Measurements from ENCODE around the gene TRIM14. TPM values are rescaled to one million over a fixed set of nuclear protein-coding genes. Genes with fewer than 3 reads are reported as not detected.

Gene TRIM14
- total RNA-seq = 10 to 100 TPM; 15.8 to 22.9 (median 20.0) TPM

GRCh38 chr9:98118640-98119601 is at the start of gene TRIM14:
TSS of gene TRIM14 (minus strand) at chr9:98119222. CDS start at chr9:98119188, 34 bp downstream.
- H3K27me3 ChIP-seq = no peaks in the 10 kb centered on the region
- H3K9me3 ChIP-seq = no peaks in the 10 kb centered on the region
- no peak for TF ChIP-seq EP300 (IDR thresholded peaks at IDR 0.05)
- TF ChIP-seq, protein P1, sequence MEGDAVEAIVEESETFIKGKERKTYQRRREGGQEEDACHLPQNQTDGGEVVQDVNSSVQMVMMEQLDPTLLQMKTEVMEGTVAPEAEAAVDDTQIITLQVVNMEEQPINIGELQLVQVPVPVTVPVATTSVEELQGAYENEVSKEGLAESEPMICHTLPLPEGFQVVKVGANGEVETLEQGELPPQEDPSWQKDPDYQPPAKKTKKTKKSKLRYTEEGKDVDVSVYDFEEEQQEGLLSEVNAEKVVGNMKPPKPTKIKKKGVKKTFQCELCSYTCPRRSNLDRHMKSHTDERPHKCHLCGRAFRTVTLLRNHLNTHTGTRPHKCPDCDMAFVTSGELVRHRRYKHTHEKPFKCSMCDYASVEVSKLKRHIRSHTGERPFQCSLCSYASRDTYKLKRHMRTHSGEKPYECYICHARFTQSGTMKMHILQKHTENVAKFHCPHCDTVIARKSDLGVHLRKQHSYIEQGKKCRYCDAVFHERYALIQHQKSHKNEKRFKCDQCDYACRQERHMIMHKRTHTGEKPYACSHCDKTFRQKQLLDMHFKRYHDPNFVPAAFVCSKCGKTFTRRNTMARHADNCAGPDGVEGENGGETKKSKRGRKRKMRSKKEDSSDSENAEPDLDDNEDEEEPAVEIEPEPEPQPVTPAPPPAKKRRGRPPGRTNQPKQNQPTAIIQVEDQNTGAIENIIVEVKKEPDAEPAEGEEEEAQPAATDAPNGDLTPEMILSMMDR (IDR thresholded peaks at IDR 0.05) = no peak
- no peak for DNase-seq (ENCODE audit: low spot score in 2 of 2)
- H3K4me3 ChIP-seq = peak within 1 kb of the TSS; percentile 85
- peaks cover 38% of the 10 kb centered on the region for H3K4me1 ChIP-seq
- 11% methylated on average over 39 of the region's 71 CpGs for WGBS
- peak within 1 kb of the TSS; percentile 79 for H3K27ac ChIP-seq
- H3K36me3 ChIP-seq = no peaks in the 10 kb centered on the region

- Histone ChIP-seq H3K27ac (no peak overlapping the region), H3K9me3 (no peaks in the 10 kb centered on the region), H3K36me3 (no peaks in the 10 kb centered on the region), H3K4me3 (no peak overlapping the region), H3K4me1 (peaks cover 25% of the 10 kb centered on the region), H3K27me3 (no peaks in the 10 kb centered on the region)
- no peak for TF ChIP-seq EP300 (IDR thresholded peaks at IDR 0.05)
- TF ChIP-seq, protein P1 (IDR thresholded peaks at IDR 0.05) = no peak
- WGBS = 57% methylated on average over 3 of the region's 3 CpGs
- DNase-seq (ENCODE audit: low spot score in 2 of 2) = no peak
These were observed 49.2 kb upstream of the TRIM14 start for GRCh38 chr9:98168153-98168780.

DNA sequence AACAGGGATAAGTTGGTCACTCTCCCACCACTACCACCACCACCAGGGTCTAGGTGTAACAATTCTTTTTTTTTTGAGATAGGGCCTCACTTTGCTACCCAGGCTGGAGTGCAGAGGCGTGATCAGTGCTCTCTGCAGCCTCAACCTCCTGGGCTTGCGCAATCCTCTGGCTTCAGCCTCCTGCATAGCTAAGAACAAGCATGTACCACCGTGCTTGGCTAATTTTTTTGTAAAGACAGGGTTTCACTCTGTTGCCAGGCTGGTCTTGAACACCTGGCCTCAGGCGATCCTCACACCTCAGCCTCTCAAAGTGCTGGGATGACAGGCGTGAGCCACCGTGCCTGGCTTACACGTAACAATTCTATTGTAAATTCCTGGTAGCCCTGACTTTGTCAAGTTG is 45.9 kb upstream of the TRIM14 start:
- Histone ChIP-seq H3K27ac (no peak overlapping the region), H3K9me3 (no peaks in the 10 kb centered on the region), H3K27me3 (no peaks in the 10 kb centered on the region), H3K4me3 (no peak overlapping the region), H3K36me3 (no peaks in the 10 kb centered on the region), H3K4me1 (peaks cover 24% of the 10 kb centered on the region)
- TF ChIP-seq, protein P1 (IDR thresholded peaks at IDR 0.05) = no peak
- TF ChIP-seq EP300 (IDR thresholded peaks at IDR 0.05) (no peak), POLR2AphosphoS5 (IDR thresholded peaks at IDR 0.05) (no peak), POLR2A (IDR thresholded peaks at IDR 0.05) (no peak)
- WGBS = 83% methylated on average over 6 of the region's 7 CpGs
- no peak for DNase-seq (ENCODE audit: low spot score in 2 of 2)

GRCh38 chr9:98162613-98163012 is 43.6 kb upstream of the TRIM14 start:
- DNase-seq (ENCODE audit: low spot score in 2 of 2) = no peak
- H3K27ac ChIP-seq = peak overlapping the region; percentile 41
- 74% methylated on average over 8 of the region's 12 CpGs for WGBS

DNA sequence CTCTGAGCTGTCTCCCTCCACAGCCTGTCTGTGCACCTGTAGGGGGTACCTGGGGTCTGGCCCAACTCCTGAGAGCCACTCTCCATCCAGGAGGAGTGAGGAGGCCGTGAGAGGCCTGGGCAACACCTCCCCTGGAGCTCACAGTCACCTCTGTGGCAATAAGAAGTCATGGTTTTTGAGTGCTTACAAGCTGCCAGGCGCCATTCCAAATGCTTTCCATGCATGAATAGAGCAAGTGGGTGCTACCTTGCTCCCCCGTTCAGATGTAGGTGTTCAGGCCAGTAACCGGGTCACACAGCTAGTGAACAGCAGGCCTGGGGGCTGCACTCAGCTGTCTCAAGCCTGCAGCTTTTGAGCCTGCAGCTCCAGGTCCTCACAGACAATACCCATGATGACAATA is 42.8 kb upstream of the TRIM14 start:
- H3K9me3 ChIP-seq = no peaks in the 10 kb centered on the region
- H3K36me3 ChIP-seq = no peaks in the 10 kb centered on the region
- peaks cover 24% of the 10 kb centered on the region for H3K4me1 ChIP-seq
- WGBS = 70% methylated on average over 2 of the region's 4 CpGs
- DNase-seq (ENCODE audit: low spot score in 2 of 2) = no peak
- H3K27me3 ChIP-seq = no peaks in the 10 kb centered on the region
- peak overlapping the region; percentile 28 for H3K27ac ChIP-seq
- TF ChIP-seq, protein P1 (IDR thresholded peaks at IDR 0.05) = no peak
- TF ChIP-seq EP300 (IDR thresholded peaks at IDR 0.05) (no peak), POLR2A (IDR thresholded peaks at IDR 0.05) (no peak), POLR2AphosphoS5 (IDR thresholded peaks at IDR 0.05) (no peak)
- no peak overlapping the region for H3K4me3 ChIP-seq

More at GRCh38 chr9:98162613-98163012, 43.6 kb upstream of the TRIM14 start:
- TF ChIP-seq EP300 (IDR thresholded peaks at IDR 0.05) = no peak
- peak in 1 of 3 donors; percentile 35 for TF ChIP-seq POLR2AphosphoS5 (IDR thresholded peaks at IDR 0.05)
- Histone ChIP-seq H3K4me1 (peaks cover 24% of the 10 kb centered on the region), H3K36me3 (no peaks in the 10 kb centered on the region), H3K9me3 (no peaks in the 10 kb centered on the region), H3K4me3 (no peak overlapping the region), H3K27me3 (no peaks in the 10 kb centered on the region)
